Subcutaneous adipose tissue (tissue), 4 donors: ENCODE results near the gene GMDS. TPM values are rescaled to one million over a fixed set of nuclear protein-coding genes. Genes with fewer than 3 reads are reported as not detected.

ENCODE experiments used
- CTCF ChIP-seq: fragments of 450-650 bp; IDR thresholded peaks from one replicate; pipeline ENCODE4 v1.5.1; 2016; ENCODE audit warnings: low read depth, mild to moderate bottlenecking, control low read depth, antibody characterized with exemption, moderate library complexity
- total RNA-seq, 4 donors: library from RNA; depleted of rRNA; stranded (reverse); fragments of >200 nt; gene quantifications; one replicate each; pipeline ENCODE4 v1.1.0, GENCODE V29; 2016

GMDS gene
- total RNA-seq, 4 donors from 2014 or later: 10.1 to 17.3 (median 13.9) TPM

GRCh38 chr6:2254747-2255146 is 9.3 kb upstream of the GMDS start:
- TF ChIP-seq CTCF: no peak

GRCh38 chr6:2249126-2249525 is 3.7 kb upstream of the GMDS start:
- TF ChIP-seq CTCF: no peak

GRCh38 chr6:2247664-2248063 is 2.3 kb upstream of the GMDS start:
- TF ChIP-seq CTCF: no peak

- no peak for TF ChIP-seq CTCF
These were observed 765 bp upstream of the GMDS start for GRCh38 chr6:2245877-2246863.

GRCh38 chr6:2244261-2245102 is 923 bp downstream of the GMDS start:
- TF ChIP-seq CTCF: no peak

- TF ChIP-seq CTCF: no peak
These were observed 3.1 kb downstream of the GMDS start for GRCh38 chr6:2242311-2242710.

- TF ChIP-seq CTCF: no peak
These were observed 4.4 kb downstream of the GMDS start for GRCh38 chr6:2240961-2241360.
